ENCODE measurements around the gene SLC41A2.
A peak's percentile ranks its signal among the peaks of the same experiment; 100 is the strongest.
"Not testable (repeated sequence)": the region's sequence is repeated elsewhere in the genome, so short reads cannot be mapped to it uniquely, and the experiment has no call there.

The SLC41A2 gene

GRCh38 chr12:104958001-104958804 lies at the start of gene SLC41A2:
SLC41A2 (minus strand) TSS chr12:104958290; CDS start chr12:104928527, 29,763 bp downstream.
- peak in 1 of 2 experiments; percentile 15 for DNase-seq

GRCh38 chr12:105001476-105001875 lies 43.4 kb upstream of the SLC41A2 start:
- DNase-seq = no peak

DNA sequence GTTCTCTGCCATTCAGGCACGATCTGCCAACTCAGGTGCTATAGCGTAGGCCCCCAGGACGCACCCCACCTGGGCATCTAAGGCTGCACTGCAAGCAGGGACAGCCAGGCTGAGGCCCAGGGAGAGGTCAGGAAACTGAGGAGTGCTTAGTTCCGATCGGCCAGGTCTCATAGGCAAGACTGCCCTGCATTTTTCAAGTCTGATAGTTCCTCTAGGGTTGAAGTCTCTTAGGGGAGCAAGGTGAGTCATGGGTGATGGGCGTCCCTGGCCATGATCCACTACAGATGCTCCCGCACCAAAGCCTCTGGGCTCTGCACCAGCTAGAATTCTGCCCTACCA lies 41.2 kb upstream of the SLC41A2 start:
- DNase-seq = no peak

DNA sequence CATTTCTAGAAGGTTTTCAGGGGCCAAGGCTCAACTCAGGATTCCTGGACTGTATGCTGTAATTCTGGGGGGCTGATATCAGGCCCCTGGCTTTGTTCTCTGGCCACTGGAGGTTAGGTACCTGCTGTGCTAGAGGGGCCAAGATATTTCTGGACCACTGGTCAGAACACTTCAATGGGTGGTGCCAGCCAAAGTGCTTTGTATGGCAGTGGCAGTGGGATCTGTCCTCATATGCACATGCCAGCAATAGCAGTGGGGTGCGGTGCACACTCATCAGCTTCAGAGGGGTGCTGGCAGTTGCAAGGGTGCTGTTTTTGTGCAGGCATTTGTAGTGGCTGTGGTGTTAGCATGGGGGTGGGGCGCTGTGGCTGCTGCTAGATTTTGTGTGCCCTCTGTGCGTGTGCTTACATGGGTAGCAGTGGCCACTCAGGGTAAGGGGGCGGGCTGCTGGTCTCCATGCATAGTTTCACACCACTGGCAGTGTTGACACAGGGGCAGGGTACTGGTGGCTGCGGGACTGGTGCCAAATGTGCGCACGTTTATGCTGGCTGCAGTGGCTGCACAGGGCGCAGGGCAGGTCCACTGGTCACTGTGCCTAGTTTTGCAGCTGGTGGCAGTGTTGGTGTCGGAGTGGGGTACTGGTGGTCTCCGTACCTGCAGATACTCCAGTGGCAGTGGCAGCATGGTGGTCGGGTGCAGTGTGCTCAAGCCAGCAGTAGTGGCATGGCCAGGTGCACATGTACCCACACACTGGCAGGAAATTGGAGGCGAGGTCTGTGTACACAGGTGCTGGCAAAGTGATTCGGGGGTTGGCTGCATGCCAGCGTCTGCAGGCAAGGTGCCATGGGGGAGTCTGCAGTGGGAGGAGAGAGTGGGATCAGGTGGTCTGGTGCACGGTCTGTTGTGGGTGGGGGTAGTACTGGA lies 40.6 kb upstream of the SLC41A2 start:
- DNase-seq = no peak

GRCh38 chr12:104997541-104997940 lies 39.5 kb upstream of the SLC41A2 start:
- DNase-seq = no peak

- no peak for DNase-seq
These were observed 36.2 kb upstream of the SLC41A2 start for GRCh38 chr12:104994336-104994735.

- DNase-seq = no peak
These were observed 33.6 kb upstream of the SLC41A2 start for GRCh38 chr12:104991565-104992128.

GRCh38 chr12:104990950-104991349 lies 32.9 kb upstream of the SLC41A2 start:
- no peak for DNase-seq

- DNase-seq = peak; percentile 56 to 75
These were observed 28.2 kb upstream of the SLC41A2 start, which contains the start of gene NOPCHAP1 for GRCh38 chr12:104986022-104986941. NOPCHAP1 (plus strand) TSS chr12:104986316; CDS start chr12:104986353, 37 bp downstream.

GRCh38 chr12:104985206-104985605 lies 27.1 kb upstream of the SLC41A2 start:
- no peak for DNase-seq

GRCh38 chr12:104977688-104978087 lies 19.6 kb upstream of the SLC41A2 start:
- not testable (repeated sequence) for DNase-seq

DNA sequence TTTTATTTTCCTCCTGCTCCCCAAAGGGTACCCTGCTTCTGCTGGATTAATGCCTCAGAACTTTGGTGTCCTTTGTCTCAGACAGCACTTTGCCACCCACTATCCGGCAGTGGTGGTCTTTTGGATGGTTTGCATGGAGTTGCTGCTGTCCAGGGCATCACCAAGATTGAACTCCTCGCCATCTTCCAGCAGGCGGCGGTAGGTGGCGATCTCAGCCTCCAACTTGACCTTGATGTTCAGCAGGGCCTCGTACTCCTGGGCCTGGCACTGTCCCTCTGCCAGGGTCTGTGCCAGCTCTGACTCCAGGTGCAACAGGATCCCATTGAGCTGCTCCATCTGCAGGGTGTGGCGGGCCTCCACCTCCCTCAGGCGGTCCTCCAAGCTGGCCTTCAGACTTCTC lies 18.6 kb upstream of the SLC41A2 start:
- DNase-seq = no peak

GRCh38 chr12:104975587-104976343 lies 17.7 kb upstream of the SLC41A2 start:
- no peak for DNase-seq

- DNase-seq = no peak
These were observed 16.7 kb upstream of the SLC41A2 start for GRCh38 chr12:104974626-104975290.

GRCh38 chr12:104973250-104973649 lies 15.2 kb upstream of the SLC41A2 start:
- DNase-seq = no peak

DNA sequence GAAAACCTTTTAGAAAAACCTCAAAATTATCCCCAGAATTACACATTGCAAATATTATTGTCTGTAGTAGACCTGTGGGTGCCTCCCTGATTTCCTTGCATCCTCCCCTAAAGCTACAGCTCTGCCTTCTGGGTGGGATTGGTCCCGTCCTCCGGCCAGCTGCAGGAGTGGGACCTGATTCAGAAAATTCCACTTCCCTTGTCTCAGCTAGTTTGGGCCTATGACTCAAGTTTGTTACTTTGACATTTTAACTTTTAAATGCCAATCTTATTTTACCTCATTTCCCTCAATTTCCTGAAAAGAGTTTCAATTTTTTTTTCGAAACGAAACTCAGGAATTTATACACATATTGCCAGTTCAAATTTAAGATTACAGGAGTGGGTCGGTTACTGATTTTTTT lies 13.2 kb upstream of the SLC41A2 start:
- DNase-seq = no peak

GRCh38 chr12:104969343-104969742 lies 11.3 kb upstream of the SLC41A2 start:
- no peak for DNase-seq

- DNase-seq = no peak
These were observed 8.6 kb upstream of the SLC41A2 start for GRCh38 chr12:104966677-104967076.

DNA sequence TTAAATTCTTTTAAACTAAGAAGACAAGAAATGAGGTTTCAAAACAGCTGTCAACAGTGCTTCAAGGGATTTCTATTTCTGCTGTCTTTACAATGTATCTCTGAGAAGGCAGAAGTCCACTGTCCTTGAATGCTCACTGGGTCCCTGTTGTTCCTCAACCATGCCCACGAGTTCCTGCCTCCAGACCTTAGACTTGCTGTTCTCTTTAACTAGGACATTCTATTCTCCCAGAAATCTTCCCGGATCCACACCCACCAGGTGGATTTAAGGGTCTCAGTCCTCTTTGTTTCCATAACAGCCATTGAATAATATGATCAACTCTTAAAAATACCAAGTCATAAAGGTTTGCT lies 6.7 kb upstream of the SLC41A2 start:
- DNase-seq = no peak

- no peak for DNase-seq
These were observed 6.2 kb upstream of the SLC41A2 start for GRCh38 chr12:104964167-104964855.
